Rectal smooth muscle tissue (tissue), 1 donor: ENCODE results near the gene TRAF7.
A peak's percentile ranks its signal among the peaks of the same experiment; 100 is the strongest.
"Not testable (repeated sequence)": the region's sequence is repeated elsewhere in the genome, so short reads cannot be mapped to it uniquely, and the experiment has no call there.

Experiments
- H3K27ac ChIP-seq: one replicate; pipeline ENCODE4 v1.7.0; 2013; ENCODE audit warnings: low read depth, low read length, inconsistent platforms
- H3K27me3 ChIP-seq: one replicate; pipeline ENCODE4 v1.7.0; 2013; ENCODE audit warnings: low read length; ENCODE audit not compliant: control insufficient read depth, insufficient read depth
- H3K36me3 ChIP-seq: one replicate; pipeline ENCODE4 v1.7.0; 2013; ENCODE audit warnings: low read length; ENCODE audit not compliant: control insufficient read depth, insufficient read depth
- H3K4me1 ChIP-seq: one replicate; pipeline ENCODE4 v1.7.0; 2013; ENCODE audit warnings: low read length; ENCODE audit not compliant: control insufficient read depth, insufficient read depth
- H3K4me3 ChIP-seq: one replicate; pipeline ENCODE4 v1.7.0; 2013; ENCODE audit warnings: low read length
- H3K9ac ChIP-seq: one replicate; pipeline ENCODE4 v1.7.0; 2013; ENCODE audit warnings: low read length

The TRAF7 gene

GRCh38 chr16:2155091-2155950 lies at the start of gene TRAF7:
TRAF7 (plus strand) TSS chr16:2155782; CDS start chr16:2163921, 8,139 bp downstream.
- peak within 1 kb of the TSS; percentile 93 for H3K27ac ChIP-seq
- H3K4me1 ChIP-seq: peaks cover 53% of the 10 kb centered on the region
- H3K9ac ChIP-seq: peak within 1 kb of the TSS; percentile 95
- peaks cover 3% of the 10 kb centered on the region for H3K27me3 ChIP-seq
- peak within 1 kb of the TSS; percentile 95 for H3K4me3 ChIP-seq
- H3K36me3 ChIP-seq: peaks cover 4% of the 10 kb centered on the region

GRCh38 chr16:2106211-2106610 lies 49.4 kb upstream of the TRAF7 start:
- not testable (repeated sequence) for H3K27me3 ChIP-seq, H3K27ac ChIP-seq, H3K4me1 ChIP-seq, H3K9ac ChIP-seq, H3K4me3 ChIP-seq
- peaks cover 16% of the 10 kb centered on the region for H3K36me3 ChIP-seq

GRCh38 chr16:2107121-2107790 lies 48.3 kb upstream of the TRAF7 start:
- not testable (repeated sequence) for H3K27ac ChIP-seq, H3K9ac ChIP-seq, H3K4me1 ChIP-seq, H3K4me3 ChIP-seq, H3K27me3 ChIP-seq
- peaks cover 13% of the 10 kb centered on the region for H3K36me3 ChIP-seq

- H3K9ac ChIP-seq, H3K4me3 ChIP-seq, H3K27ac ChIP-seq, H3K36me3 ChIP-seq, H3K4me1 ChIP-seq, H3K27me3 ChIP-seq: not testable (repeated sequence)
Observed at GRCh38 chr16:2107791-2108125, 47.8 kb upstream of the TRAF7 start.

- not testable (repeated sequence) for H3K9ac ChIP-seq, H3K36me3 ChIP-seq, H3K4me1 ChIP-seq, H3K27ac ChIP-seq, H3K4me3 ChIP-seq, H3K27me3 ChIP-seq
Observed at GRCh38 chr16:2108446-2109270, 46.9 kb upstream of the TRAF7 start.

GRCh38 chr16:2109271-2109580 lies 46.4 kb upstream of the TRAF7 start:
- not testable (repeated sequence) for H3K36me3 ChIP-seq, H3K27me3 ChIP-seq, H3K9ac ChIP-seq, H3K4me1 ChIP-seq, H3K4me3 ChIP-seq, H3K27ac ChIP-seq

GRCh38 chr16:2109872-2110271 lies 45.7 kb upstream of the TRAF7 start:
- H3K27ac ChIP-seq, H3K9ac ChIP-seq, H3K4me1 ChIP-seq, H3K36me3 ChIP-seq, H3K4me3 ChIP-seq, H3K27me3 ChIP-seq: not testable (repeated sequence)

- not testable (repeated sequence) for H3K9ac ChIP-seq, H3K27me3 ChIP-seq, H3K4me3 ChIP-seq, H3K4me1 ChIP-seq, H3K36me3 ChIP-seq, H3K27ac ChIP-seq
Observed at GRCh38 chr16:2110332-2111008, 45.1 kb upstream of the TRAF7 start.

- H3K36me3 ChIP-seq, H3K4me3 ChIP-seq, H3K4me1 ChIP-seq, H3K27ac ChIP-seq, H3K9ac ChIP-seq, H3K27me3 ChIP-seq: not testable (repeated sequence)
Observed at GRCh38 chr16:2111009-2111353, 44.6 kb upstream of the TRAF7 start.

GRCh38 chr16:2111412-2112335 lies 43.9 kb upstream of the TRAF7 start:
- H3K27me3 ChIP-seq, H3K36me3 ChIP-seq, H3K9ac ChIP-seq: not testable (repeated sequence)

GRCh38 chr16:2112539-2113106 lies 43.0 kb upstream of the TRAF7 start:
- not testable (repeated sequence) for H3K4me3 ChIP-seq, H3K36me3 ChIP-seq, H3K9ac ChIP-seq, H3K4me1 ChIP-seq, H3K27ac ChIP-seq, H3K27me3 ChIP-seq

More at GRCh38 chr16:2111412-2112335, 43.9 kb upstream of the TRAF7 start:
- H3K4me1 ChIP-seq, H3K4me3 ChIP-seq, H3K27ac ChIP-seq: not testable (repeated sequence)
